GM21381 (cell line): Measurements from ENCODE around the gene PEX7.
"Not testable (repeated sequence)": the region's sequence is repeated elsewhere in the genome, so short reads cannot be mapped to it uniquely, and the experiment has no call there.

Source experiments
- ATAC-seq: cut with Tn5 transposase; IDR thresholded peaks from one replicate; pipeline ENCODE4 v1.9.1; 2021; ENCODE audit warnings: mild to moderate bottlenecking, moderate library complexity; ENCODE audit not compliant: unreplicated experiment

The PEX7 gene

DNA sequence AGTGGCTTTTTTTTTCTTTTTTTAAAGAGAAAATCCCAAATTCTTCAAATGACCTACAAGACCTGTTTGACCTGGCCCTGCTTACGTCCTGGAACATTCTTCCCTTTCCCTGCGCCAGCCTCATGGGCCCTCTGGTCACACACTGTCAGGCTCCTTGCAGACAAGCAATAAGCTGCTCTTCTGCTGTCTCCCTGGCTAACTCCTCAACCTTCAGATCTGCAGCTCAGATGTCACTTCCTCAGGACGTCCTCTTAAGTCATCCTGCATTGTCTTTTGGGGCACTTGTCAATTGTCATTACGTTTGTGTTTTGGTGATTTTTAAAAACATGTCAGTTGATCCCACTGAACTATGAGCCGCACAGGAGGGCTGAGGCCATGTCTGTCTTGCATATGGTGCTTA is 70.8 kb downstream of the PEX7 start:
- no peak for ATAC-seq

DNA sequence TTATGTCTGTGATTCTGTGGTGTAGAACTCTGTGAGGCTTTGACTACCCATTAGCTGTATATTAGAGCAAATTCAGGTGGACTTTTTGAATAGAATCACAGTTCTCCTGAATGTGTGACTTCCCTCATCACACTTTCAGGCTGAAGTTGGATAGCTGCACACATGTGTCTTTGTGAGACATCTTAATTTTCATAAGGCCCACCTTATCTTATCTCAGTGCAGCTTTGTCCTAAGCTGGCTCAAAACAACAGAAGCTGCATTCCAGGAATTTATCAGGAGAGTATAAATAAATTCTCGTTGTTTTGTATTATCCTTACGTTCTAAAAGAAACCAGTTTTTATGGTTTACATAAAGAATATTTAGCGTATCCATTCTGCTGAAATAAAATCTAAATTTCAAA is 73.5 kb downstream of the PEX7 start:
- ATAC-seq = no peak

DNA sequence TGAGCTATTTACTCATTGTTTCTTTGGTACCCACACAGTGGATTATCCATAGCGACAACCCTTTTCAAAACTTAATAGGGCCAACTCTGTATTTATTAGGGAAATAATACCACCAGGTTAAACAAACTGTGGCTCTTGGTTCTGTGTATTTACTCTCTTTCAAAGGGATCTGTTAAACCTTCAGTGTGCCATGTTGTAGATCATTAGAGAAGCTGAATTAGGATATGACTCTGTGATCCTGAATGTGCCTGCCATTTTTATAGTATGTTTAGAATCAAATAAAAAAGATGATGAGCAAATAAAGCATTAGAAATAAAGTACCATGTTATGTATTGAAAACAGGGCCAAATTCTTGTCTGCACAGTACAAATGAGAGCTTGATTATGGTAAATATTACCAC is 74.7 kb downstream of the PEX7 start:
- ATAC-seq = no peak

DNA sequence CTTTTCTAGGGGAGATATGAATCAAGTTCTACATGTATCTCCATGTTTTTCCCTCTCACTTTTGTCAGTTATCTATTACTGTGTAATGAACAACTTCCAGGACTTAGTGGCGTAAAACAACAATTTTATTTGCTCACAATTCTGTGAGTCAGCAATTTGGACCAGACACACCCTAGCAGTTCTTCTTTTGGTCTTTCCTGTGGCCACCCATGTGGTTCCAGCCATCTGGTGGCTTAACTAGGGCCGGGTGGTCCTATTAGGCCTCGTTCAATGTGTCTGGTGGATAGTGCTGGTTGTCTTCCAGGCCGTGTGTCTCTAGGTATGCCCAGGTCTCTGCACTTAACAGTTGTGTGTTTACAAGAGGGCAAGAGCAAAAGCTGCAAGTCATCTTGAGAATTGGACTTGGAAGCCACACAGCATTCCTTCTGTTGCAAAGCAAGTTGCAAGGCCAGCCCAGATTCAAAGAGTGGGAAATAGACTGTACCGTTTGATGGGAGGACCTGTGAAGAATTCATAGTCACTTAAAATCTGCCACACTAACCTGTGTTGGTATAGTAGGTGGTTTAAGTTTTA is 78.9 kb downstream of the PEX7 start:
- no peak for ATAC-seq

DNA sequence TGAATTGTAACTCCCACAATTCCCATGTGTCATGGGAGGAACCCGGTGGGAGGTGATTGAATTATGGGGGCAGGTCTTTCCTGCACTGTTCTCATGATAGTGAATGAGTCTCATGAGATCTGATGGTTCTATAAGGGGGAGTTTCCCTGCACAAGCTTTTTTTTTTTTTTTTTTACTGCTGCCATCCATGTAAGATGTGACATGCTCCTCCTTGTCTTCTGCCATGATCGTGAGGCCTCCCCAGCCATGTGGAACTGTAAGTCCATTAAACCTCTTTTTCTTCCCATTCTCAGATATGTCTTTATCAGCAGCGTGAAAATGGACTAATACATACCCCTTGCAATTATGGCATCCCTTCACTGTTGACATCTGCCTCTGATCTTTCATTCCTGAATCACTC is 82.1 kb downstream of the PEX7 start:
- not testable (repeated sequence) for ATAC-seq

DNA sequence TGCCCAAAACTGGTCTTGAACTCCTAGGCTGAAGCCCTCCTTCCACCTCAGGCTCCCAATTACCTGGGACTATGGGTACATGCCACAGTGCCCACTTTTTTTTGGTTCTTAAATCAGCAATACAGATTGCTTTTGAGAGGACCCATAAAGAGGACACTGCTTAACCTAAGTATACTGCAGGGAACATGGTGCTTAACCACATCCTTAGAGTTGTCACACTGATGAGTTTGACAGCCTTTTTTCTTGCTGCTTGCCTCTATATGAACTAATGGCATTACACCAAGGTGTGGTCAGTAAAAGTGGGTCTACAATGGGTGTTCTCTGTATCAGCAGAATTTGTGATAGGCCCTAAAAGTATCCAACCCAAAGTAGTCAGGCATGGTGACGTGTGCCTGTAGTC is 92.6 kb downstream of the PEX7 start:
- no peak for ATAC-seq

DNA sequence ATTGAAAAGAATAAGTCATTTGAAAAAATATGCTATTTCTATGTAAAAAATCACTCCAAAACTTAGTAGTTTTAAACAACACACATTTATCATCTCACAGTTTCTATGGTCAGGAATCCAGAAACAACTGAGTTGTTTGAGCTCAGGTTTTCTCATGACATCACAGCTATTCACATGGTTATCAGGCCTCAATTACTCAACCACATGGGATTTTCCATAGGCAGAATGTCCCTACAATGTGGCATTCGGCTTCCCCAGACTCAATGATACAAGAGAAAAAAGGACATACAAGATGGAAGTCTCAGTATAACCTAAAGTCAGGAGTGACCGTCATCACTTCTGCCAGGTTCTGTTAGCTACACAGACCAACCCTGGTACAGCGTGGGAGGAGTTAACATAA is 96.3 kb downstream of the PEX7 start:
- ATAC-seq = no peak

DNA sequence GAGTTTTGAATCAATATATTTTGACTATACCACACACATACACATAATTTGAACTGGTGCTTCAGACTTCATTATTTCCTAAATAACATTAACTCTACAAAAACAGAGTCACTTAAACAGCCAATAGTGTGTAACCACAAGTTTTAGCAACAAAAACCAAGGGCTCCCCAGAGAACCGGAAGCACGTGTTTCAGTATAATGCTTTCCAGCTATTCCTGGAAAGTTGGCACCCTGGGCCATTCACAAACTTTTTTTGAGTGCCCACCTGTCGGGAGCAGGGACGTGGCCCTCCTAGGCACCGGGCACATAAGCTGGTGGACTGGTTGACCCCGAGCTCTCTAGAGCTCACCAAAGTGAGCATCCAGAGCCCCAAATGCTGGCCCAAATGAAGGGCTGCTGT is 97.8 kb downstream of the PEX7 start:
- no peak for ATAC-seq

DNA sequence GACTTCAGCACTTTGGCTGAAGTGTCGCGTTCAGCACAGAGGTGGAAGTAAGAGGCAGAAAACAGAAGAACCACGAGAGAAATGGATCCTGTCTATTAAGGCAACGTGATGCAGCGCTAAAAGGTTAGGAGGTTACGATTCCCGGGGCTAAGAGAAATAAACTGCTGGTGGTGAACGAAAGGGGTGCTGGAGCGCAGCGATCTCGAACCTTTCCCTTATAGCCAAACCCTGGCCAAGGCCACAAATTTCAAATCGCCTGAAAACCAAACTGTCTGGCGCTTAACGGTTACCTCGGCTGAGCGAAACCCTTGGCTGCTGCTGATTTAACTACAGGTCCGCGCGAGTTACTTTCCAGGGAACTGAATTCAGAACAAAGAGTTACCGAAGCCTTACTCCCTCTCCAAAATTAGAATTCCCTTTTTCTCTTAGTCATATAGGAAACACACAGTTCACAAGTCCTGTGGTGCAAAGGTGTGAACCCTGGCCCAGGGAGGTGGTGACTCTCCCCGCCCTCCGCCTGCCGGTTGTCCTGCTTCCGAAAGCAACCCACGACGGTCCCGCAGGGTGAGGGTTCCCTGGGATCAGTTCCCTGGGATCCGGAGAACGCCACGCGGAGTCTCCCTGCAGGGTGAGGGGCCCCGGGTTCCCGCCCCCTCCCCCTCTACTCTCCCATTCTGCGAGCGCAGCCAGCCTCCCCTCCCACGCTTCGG is 98.4 kb downstream of the PEX7 start:
- ATAC-seq = no peak

DNA sequence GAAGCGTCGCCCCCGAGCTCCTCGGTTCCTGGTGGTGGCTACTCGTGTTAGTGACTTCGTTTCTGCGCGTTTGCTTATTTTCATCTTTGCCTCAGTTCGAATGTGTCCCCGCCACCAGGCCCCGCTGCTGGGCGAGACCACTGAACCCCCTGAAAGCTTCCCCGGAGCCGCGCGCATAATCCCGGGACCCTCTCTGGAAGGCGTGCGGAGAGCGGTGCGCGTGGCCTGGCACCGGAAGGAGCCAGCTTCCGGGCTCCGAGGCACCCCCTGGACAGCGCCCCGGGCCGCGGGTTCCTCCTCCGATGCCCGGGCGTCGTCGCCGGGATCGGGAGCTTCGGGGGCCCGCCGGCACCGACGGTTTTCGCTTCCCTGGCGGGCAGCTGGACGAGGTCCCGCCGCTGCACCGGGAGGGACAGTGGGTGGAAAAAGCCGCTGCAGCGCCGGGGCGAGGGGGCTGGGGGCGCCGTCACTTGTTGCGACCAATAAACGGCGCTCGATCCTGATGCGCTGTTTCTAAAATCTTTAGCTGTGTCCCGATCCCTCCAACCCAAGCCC is 99.1 kb downstream of the PEX7 start:
- no peak for ATAC-seq

DNA sequence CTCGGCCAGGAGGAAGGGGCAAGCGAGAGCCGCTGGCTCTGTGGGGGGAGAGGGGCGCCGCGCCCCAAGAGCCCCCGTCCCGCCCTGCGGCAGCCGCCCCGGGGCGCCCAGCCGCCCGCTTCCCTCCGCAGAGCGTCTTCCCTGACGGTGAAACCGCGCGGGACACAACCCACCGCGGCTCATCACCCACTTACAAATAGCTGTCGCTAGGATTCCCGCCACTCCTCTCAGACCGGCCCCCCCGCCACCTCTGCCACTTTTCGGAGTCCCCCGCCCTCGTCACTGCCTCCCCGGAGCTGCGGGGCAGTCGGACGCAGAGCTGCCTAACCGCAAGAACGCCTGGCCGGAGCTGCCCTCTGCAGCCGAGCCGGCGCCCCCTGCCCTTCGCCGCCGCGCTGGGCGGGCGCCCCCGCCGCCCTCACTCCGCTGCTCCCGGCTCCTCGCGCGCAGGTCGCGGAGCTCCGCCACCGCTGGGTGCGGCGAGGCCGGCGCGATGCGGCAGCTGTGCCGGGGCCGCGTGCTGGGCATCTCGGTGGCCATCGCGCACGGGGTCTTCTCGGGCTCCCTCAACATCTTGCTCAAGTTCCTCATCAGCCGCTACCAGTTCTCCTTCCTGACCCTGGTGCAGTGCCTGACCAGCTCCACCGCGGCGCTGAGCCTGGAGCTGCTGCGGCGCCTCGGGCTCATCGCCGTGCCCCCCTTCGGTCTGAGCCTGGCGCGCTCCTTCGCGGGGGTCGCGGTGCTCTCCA is 99.7 kb downstream of the PEX7 start, which contains the start of gene SLC35D3:
SLC35D3 (plus strand) TSS at position 366 of the 749 bp plus-strand sequence; CDS start at position 494, 128 bp downstream.
- ATAC-seq = no peak

DNA sequence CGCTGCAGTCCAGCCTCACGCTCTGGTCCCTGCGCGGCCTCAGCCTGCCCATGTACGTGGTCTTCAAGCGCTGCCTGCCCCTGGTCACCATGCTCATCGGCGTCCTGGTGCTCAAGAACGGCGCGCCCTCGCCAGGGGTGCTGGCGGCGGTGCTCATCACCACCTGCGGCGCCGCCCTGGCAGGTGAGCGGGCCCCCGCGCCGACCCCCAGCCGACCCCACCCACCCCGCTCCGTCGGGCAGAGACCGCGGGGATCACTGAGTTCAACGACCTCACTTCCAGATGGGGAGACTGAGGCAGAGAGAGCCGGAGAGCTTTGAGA is 100.3 kb downstream of the PEX7 start:
- no peak for ATAC-seq

DNA sequence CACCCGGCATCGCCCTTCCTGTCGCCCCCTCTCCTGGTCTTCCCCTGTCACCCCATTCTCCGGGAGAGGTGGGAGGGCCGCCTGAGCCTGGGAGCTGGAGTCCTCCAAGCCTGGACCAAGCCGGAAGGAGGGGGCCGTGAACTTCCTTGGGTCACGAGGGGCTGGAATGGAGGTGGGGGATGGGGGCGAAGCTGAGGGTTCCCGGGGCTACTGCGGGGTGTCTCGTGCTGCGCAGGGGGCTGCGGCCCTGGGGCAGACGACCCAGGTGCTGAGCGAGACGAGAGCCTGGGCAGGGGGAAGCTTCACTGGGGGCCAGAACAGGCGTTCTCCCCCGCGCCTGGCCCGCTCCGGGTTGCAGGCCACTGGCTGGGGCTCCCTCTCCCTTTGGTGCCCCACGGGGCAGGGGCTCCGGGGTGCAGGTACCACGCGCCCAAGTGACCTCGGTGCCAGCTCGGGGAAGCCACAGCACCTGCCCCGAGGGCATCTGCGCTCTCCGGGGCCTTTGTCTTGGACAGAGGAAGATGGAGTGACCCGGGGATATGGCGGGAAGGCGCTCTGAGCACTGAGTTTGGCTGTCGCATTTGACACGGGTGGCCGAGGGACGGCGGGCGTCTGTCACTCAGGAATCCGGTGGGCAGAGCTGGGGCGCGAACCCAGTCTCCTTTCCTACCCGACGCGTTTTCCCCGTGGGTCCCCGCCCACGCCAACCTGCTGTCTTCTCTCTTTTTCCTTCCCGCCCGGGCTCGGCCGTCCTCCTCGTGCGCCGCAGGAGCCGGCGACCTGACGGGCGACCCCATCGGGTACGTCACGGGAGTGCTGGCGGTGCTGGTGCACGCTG is 100.9 kb downstream of the PEX7 start:
- ATAC-seq = no peak

DNA sequence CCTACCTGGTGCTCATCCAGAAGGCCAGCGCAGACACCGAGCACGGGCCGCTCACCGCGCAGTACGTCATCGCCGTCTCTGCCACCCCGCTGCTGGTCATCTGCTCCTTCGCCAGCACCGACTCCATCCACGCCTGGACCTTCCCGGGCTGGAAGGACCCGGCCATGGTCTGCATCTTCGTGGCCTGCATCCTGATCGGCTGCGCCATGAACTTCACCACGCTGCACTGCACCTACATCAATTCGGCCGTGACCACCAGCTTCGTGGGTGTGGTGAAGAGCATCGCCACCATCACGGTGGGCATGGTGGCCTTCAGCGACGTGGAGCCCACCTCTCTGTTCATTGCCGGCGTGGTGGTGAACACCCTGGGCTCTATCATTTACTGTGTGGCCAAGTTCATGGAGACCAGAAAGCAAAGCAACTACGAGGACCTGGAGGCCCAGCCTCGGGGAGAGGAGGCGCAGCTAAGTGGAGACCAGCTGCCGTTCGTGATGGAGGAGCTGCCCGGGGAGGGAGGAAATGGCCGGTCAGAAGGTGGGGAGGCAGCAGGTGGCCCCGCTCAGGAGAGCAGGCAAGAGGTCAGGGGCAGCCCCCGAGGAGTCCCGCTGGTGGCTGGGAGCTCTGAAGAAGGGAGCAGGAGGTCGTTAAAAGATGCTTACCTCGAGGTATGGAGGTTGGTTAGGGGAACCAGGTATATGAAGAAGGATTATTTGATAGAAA is 101.7 kb downstream of the PEX7 start:
- ATAC-seq = no peak

DNA sequence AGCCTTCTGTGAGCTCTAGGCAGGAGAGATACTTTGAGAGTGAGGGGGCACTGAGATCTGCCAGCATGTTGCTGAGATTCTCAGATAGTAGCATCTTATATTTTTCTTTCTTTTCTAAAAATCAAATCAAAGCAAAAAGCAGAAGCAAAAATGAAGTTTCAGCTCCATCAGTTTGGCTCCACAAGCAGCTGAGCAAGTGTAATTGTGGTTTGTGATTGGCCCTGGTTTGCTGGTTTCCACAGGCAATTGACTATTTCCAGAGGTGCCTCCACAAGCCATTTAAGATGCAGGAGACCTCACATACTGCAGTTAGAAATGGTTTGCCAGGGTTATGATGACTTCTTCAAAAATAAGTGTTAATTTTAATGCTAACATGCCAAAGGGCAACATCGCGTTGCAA is 104.0 kb downstream of the PEX7 start:
- ATAC-seq = no peak

DNA sequence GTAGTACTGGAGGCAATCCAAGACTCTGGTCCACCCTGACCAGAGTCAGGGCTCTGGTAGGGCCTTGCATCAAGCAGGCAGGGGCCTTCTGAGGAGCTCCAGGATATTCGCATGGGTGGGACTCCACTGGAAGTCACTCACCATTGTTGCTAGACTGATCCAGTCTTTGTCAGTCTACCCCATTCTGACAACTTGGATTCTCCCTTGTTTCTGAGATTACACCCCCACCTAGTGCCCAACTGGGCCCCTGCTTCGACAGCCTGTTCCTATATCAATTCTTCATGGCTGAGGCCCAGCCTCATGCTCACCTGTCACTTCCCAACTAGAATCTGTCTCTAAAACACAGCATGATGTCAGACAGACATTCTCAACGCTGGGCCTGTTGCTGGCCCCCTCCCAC is 104.9 kb downstream of the PEX7 start:
- ATAC-seq = no peak

DNA sequence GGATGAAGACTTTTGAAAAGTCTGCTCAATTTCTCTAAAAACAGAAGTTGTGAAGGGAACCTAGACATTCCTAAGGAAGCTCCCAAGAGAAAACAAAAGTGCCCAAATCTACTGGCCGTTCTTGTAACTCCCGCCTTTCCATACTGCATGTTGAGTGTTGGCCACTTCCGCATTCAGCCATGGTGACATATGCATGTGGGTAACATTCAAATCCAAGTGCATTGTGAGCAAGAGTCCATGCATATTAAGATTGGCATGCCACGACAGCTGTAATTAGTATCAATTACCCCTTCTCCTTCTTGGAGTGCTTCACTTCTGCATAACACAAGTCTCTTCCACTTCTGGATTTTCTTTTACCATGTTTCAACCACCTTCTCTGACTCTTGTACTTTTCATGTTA is 108.1 kb downstream of the PEX7 start:
- no peak for ATAC-seq

DNA sequence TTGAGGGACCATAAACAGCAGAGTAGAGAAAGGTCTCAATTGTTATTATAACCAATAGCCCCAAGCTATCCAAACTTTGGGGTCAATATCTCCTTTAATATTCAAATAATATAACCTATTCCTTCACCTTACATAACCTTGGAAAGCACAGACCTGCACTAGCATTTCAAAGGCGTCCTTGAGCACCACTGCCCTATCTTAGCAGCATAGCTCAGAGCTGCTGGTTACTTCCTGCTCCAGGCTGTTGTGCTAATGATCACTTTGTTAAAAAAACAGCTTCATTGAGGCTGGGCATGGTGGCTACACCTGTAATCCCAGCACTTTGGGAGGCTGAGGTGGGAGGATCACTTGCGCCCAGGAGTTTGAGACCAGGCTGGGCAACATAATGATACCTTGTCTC is 110.2 kb downstream of the PEX7 start:
- ATAC-seq = no peak

DNA sequence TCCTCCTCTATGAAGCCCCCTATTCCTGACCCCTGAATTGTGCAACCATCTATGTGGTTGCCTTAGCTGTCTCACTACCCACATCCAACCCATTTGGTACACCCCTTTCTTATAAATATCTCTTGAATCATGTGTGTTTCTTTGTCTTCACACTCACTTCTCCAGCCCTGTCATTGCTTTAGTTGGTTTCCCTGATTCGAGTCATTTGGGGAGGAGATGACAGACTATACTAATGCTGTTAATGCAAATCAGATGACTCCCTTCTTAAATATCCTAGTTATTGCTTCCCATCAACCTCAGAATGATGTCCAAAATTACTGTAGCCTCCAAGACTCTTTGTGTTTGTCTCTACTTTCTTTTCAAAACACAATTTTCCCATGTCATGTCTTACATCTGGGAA is 122.7 kb downstream of the PEX7 start:
- no peak for ATAC-seq

DNA sequence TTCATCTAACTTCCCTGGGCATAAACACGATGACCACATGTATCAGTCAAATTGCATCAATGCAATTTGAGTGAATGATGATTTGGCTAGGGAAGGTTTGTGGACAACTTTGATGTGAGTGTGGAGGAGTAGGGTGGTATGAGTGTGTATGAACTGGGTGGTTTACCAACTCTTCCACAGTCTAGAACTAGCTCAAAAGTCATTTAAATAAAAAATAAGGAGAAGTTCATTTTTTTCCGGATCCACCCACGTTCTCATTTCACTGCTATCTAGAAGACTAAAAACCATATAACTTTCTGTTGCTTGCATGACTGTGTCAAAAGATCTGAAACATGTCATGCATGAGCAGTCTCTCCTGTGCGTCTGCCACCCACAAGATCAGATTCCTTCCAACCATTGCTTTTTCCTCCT is 123.3 kb downstream of the PEX7 start:
- no peak for ATAC-seq

DNA sequence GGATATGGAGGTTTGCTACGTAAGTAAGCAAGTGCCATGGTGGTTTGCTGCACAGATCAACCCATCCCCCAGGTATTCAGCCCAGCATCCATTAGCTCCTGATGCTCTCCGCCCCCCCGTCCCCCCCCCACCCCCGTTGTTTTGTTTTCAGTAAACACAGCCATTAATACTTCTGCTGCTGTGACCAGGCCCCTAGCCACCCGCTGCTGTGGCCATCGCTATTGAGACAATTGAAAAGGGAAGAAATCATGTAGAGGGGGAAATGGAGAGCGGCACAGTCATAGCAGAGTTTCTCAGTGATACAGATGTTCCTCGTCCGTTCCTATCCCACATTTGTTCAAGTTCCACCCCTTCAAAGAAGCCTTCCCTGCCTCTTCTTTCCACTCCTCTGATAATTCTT is 124.6 kb downstream of the PEX7 start:
- no peak for ATAC-seq
